HepG2 (cell line): ENCODE data around the gene TM2D3. TPM values are rescaled to one million over a fixed set of nuclear protein-coding genes. Genes with fewer than 3 reads are reported as not detected.

Experiments used
- CREB3 ChIP-seq: sonication (generic); formaldehyde crosslinking; IDR thresholded peaks from 2 replicates; pipeline ENCODE4 v1.5.0; 2020; ENCODE audit warnings: missing genetic modification reagents
- LRRFIP1 ChIP-seq: sonication (generic); formaldehyde crosslinking; conservative IDR thresholded peaks from 2 replicates; pipeline ENCODE4 v1.4.0; 2020; ENCODE audit warnings: missing genetic modification reagents
- NFAT5 ChIP-seq: sonication (generic); formaldehyde crosslinking; IDR thresholded peaks from 2 replicates; pipeline ENCODE4 v1.4.0; 2020; ENCODE audit warnings: missing genetic modification reagents
- THYN1 ChIP-seq: sonication (generic); formaldehyde crosslinking; IDR thresholded peaks from 2 replicates; pipeline ENCODE4 v1.8.1; 2023; ENCODE audit warnings: low read depth, mild to moderate bottlenecking, moderate library complexity, missing genetic modification reagents, borderline replicate concordance
- polyA plus RNA-seq, 8 experiments: library from polyadenylated mRNA; depleted of rRNA in 3 of 8; stranded (reverse) in 7 of 8; unstranded in 1 of 8; fragments of >200 nt; fragmentation: Illumina TruSeq in 4 of 8; extraction: Trizol in 4 of 8; gene quantifications; 2 replicates each; pipeline versions ENCODE4 v1.2.1 to v1.2.3, GENCODE V29; 2011 to 2016; ENCODE audit warnings: low read depth in 4 of 8, missing spikeins in 1 of 8, mixed read lengths in 1 of 8; ENCODE audit not compliant: insufficient read depth in 1 of 8
- total RNA-seq, 5 experiments: library from RNA; depleted of rRNA; stranded (reverse); fragments of >200 nt; fragmentation: Illumina TruSeq; extraction: Trizol; gene quantifications; 2 replicates each; pipeline ENCODE4 v1.2.3, GENCODE V29; 2016; ENCODE audit warnings: low read depth in 1 of 5

Gene TM2D3
- total and polyA plus RNA-seq, 2 of the 13 experiments (the other 11 are each of a cell fraction or from before 2014, with no cell fraction given) = 31.1 to 72.7 TPM

- TF ChIP-seq LRRFIP1 (CRISPR knock-in tag) (no peak), CREB3 (CRISPR knock-in tag) (no peak), THYN1 (CRISPR knock-in tag) (no peak), NFAT5 (no peak)
Observed at GRCh38 chr15:101675015-101675414, 22.8 kb upstream of the TM2D3 start (continued).
